ENCODE measurements around the gene NMRK1.

NMRK1 gene

DNA sequence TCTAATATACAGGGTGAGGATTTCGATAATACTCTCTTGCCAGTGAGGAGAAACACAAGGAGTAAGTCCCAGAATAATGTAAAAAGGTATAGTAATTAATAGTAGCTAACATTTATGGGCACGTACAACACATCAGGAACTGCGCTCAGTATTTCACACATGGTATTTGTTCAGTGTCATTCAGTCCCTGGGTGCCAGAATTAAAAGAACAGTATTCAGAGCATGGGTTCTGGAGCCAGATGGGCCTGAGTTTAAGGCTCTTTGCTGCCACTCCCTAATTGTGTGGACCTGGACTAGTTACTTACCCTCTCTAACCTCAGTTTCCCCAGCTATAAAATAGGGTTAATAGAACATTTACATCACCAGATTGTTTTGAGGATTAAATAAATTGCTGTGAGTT, 16.7 kb upstream of the NMRK1 start:
- H3K4me3 ChIP-seq (ENCODE audit: low read depth, low read length) = no peak overlapping the region
- TF ChIP-seq, protein P1, sequence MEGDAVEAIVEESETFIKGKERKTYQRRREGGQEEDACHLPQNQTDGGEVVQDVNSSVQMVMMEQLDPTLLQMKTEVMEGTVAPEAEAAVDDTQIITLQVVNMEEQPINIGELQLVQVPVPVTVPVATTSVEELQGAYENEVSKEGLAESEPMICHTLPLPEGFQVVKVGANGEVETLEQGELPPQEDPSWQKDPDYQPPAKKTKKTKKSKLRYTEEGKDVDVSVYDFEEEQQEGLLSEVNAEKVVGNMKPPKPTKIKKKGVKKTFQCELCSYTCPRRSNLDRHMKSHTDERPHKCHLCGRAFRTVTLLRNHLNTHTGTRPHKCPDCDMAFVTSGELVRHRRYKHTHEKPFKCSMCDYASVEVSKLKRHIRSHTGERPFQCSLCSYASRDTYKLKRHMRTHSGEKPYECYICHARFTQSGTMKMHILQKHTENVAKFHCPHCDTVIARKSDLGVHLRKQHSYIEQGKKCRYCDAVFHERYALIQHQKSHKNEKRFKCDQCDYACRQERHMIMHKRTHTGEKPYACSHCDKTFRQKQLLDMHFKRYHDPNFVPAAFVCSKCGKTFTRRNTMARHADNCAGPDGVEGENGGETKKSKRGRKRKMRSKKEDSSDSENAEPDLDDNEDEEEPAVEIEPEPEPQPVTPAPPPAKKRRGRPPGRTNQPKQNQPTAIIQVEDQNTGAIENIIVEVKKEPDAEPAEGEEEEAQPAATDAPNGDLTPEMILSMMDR (IDR thresholded peaks at IDR 0.05; ENCODE audit: borderline replicate concordance, insufficient read depth, low read depth, low read length) = no peak

DNA sequence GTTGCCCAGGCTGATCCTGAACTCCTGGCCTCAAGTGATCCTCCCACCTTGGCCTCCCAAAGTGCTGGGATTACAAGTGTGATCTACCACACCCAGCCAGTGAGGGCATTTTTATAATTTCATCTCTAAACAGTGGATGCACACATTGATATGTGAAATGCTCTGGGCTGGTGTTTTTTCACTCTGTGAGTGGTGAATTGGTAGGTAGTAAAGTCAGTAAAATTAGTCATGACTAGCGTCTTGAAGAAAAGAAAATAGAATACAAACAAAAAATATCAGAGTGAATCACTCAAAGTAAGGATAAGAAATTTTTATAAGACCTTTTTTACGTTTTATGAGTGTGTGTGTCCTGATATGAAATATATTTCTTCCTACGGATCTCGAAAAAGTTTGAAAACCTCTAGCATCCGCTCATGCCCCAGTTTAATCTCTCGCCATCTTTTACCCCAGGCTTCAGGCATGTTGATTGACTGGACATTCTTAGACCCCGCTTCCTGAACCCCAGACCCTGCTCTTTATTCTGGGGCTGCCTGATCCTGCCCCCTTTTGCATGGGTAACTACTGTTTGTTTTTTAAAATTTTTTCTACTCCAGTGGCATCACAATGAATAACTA, 14.3 kb upstream of the NMRK1 start:
- H3K4me3 ChIP-seq (ENCODE audit: low read depth, low read length) = no peak overlapping the region
- TF ChIP-seq, protein P1 (IDR thresholded peaks at IDR 0.05; ENCODE audit: borderline replicate concordance, insufficient read depth, low read depth, low read length) = no peak

DNA sequence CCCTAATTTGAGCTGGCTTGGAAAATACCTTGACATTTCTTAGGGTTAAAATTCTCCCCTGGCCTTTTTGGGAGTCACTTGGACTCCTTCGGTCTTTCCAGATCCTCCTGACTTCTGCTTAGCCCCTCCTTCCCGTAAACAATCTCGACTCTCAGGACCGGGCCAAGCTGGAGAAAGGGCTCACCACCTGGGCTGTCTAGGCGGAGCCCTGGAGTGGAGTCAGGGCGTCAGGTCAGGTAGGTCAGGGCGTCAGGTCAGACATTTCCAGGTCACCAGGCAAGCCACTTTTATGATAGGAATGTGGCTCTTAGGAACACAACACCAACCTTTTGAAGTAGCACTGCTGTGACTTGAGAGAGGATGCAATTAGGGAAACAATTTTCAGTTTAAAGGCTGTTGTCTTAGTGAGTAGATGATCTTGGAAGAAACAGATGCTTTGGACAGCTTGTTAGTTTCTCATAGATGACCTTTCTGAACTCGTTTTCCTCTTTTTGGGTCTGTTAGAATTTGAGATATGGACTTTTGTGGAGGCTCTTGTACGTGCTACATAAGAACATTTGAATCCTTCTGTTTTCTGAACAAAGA, 13.1 kb upstream of the NMRK1 start:
- H3K4me3 ChIP-seq (ENCODE audit: low read depth, low read length) = no peak overlapping the region
- TF ChIP-seq, protein P1 (IDR thresholded peaks at IDR 0.05; ENCODE audit: borderline replicate concordance, insufficient read depth, low read depth, low read length) = no peak

DNA sequence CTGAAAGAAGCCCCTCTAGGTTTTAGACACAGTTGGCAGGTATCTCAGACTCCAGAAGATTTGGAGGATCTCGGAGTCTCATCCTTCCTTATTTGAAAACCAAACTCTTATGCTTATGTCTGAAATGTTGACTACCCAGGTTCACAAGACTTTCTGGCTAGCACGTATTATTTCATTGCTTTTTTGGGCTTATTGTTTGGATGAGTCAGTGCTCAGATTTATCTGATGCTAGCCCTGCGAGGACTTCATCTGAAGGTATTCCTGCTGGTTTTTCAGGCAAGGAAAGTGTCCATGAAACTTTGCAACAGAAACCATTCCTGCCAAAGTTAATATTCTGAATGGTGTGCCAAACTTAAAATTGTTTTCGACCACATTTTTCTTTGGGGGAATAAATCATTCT, 8.8 kb upstream of the NMRK1 start:
- no peak overlapping the region for H3K4me3 ChIP-seq (ENCODE audit: low read depth, low read length)
- TF ChIP-seq, protein P1 (IDR thresholded peaks at IDR 0.05; ENCODE audit: borderline replicate concordance, insufficient read depth, low read depth, low read length) = no peak

DNA sequence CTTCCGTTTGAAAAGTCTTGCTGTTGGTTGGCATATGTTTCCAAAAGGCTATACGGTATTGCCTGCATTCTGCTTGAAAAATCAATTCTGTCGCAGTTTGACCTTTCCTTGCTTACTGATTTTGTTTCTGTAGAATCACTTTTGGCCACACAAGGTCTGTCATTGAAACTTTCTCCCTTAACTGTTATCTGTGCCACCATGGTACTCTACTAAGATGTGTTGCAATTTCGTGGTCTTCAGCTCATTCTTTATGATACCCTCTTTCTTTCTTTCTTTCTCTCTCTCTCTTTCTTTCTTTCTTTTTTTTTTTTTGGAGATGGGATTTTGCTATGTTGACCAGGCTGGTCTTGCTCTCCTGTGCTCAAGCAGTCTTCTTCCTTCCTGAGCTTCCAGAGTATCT, 4.8 kb upstream of the NMRK1 start:
- TF ChIP-seq, protein P1 (IDR thresholded peaks at IDR 0.05; ENCODE audit: borderline replicate concordance, insufficient read depth, low read depth, low read length) = no peak
- H3K4me3 ChIP-seq (ENCODE audit: low read depth, low read length) = no peak overlapping the region

DNA sequence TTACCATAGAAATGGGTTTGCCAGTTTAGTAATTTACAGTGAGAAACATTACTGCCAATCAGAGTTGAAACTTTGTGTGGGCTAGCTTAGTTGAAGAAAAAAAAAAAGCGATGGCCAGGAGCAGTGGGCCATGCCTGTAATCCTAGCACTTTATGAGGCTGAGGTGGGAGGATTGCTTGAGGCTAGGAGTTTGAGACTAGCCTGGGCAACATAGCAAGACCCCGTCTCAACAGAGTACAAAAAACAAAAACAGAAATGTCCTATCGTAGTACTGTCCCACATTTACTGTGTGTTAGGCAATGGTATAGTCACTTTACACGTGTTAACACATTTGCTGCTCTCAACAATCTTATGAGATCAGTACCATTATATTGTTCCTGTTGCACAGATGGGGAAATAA, 2.6 kb upstream of the NMRK1 start:
- H3K4me3 ChIP-seq (ENCODE audit: low read depth, low read length) = no peak overlapping the region
- TF ChIP-seq, protein P1 (IDR thresholded peaks at IDR 0.05; ENCODE audit: borderline replicate concordance, insufficient read depth, low read depth, low read length) = no peak

DNA sequence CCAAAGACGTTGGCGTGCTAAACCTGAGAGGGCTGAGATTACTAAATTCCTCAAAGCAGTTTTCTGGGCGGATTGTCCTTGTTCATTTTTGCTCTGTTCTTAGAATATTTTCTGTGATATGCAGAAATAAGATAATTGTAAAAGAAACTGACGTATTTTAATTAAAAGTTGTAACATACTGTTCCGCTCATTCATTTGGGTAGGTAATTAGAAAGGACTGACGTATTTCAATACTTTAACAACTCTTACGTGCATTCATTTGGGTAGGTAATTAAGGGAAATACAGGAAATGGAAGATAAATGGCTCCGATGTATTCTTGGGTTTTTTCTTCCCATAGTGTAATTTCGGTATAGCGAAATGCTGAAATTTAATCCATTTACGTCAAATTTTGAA, 1.4 kb upstream of the NMRK1 start:
- TF ChIP-seq, protein P1 (IDR thresholded peaks at IDR 0.05; ENCODE audit: borderline replicate concordance, insufficient read depth, low read depth, low read length) = no peak
- peak overlapping the region; percentile 96 for H3K4me3 ChIP-seq (ENCODE audit: low read depth, low read length)

All from GM12875 (cell line).